ENCODE results near the gene MAGEC3. TPM values are rescaled to one million over a fixed set of nuclear protein-coding genes. Genes with fewer than 3 reads are reported as not detected.

The MAGEC3 gene
- total RNA-seq, 1 donor from 2014 or later = not detected

DNA sequence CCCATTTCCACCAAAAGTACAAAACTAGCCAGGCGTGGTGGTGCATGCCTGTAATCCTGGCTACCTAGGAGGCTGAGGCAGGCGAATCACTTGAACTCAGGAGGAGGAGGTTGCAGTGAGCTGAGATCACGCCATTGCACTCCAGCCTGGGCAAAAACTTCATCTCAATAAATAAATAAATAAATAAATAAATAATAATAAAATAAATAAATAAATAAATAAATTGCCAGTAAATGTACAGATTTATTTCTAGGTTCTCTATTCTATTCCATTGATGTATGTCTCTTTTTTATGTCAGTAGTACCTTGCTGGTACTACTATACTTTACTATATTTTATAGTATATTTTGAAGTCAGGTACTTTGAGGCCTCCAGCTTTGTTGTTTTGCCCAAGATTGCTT lies 109.2 kb downstream of the MAGEC3 start:
- ATAC-seq = no peak

Other genes starting within 250 kb of the MAGEC3 start
- gene SPANXA2, start 248.6 kb upstream of the MAGEC3 start, total RNA-seq = not detected
- not detected for gene SPANXD, start 139.6 kb upstream of the MAGEC3 start, total RNA-seq
- not detected for gene MAGEC1, start 65.6 kb downstream of the MAGEC3 start, total RNA-seq

Data from esophagus mucosa (tissue), 1 donor.